Fibroblast of skin of right quadriceps (primary cell): ENCODE measurements around the gene FBXO39.
"Not testable (repeated sequence)": the region's sequence is repeated elsewhere in the genome, so short reads cannot be mapped to it uniquely, and the experiment has no call there.

Source experiments
- DNase-seq: peaks from one replicate; pipeline ENCODE4 v3.0.0-alpha.2; 2013

FBXO39 gene

GRCh38 chr17:6793748-6794493, 17.9 kb downstream of the FBXO39 start:
- no peak for DNase-seq

- DNase-seq: no peak
These were observed 20.2 kb downstream of the FBXO39 start for GRCh38 chr17:6796017-6796886.

GRCh38 chr17:6796887-6797490, 21.0 kb downstream of the FBXO39 start:
- no peak for DNase-seq

- peak; percentile 15 for DNase-seq
These were observed 21.8 kb downstream of the FBXO39 start for GRCh38 chr17:6797718-6798351.

- no peak for DNase-seq
These were observed 23.7 kb downstream of the FBXO39 start for GRCh38 chr17:6799738-6800137.

- DNase-seq: peak; percentile 27
These were observed 24.5 kb downstream of the FBXO39 start for GRCh38 chr17:6800422-6801027.

- no peak for DNase-seq
These were observed 35.5 kb downstream of the FBXO39 start for GRCh38 chr17:6811510-6811909.

- no peak for DNase-seq
These were observed 36.3 kb downstream of the FBXO39 start for GRCh38 chr17:6812295-6812694.

- no peak for DNase-seq
These were observed 39.8 kb downstream of the FBXO39 start for GRCh38 chr17:6815775-6816174.

GRCh38 chr17:6816368-6816767, 40.4 kb downstream of the FBXO39 start:
- DNase-seq: not testable (repeated sequence)

- no peak for DNase-seq
These were observed 42.9 kb downstream of the FBXO39 start for GRCh38 chr17:6818938-6819337.

GRCh38 chr17:6823011-6823442, 47.0 kb downstream of the FBXO39 start:
- peak; percentile 20 for DNase-seq

GRCh38 chr17:6830383-6830986, 54.5 kb downstream of the FBXO39 start:
- no peak for DNase-seq

GRCh38 chr17:6831661-6832263, 55.7 kb downstream of the FBXO39 start, which contains the start of gene TEKT1:
TSS of gene TEKT1 (minus strand) at chr17:6831729. CDS start at chr17:6830376, 1,353 bp downstream.
- peak; percentile 19 for DNase-seq
